H1 (cell line): Measurements from ENCODE around the gene MYOD1. TPM values are rescaled to one million over a fixed set of nuclear protein-coding genes. Genes with fewer than 3 reads are reported as not detected.

Source experiments
- CTCF ChIA-PET: fragments of 300-600 bp; sonication (Branson Sonifier 250); formaldehyde crosslinking; loops from one replicate; lab custom pipeline; 2021; ENCODE audit not compliant: partially characterized antibody; lab: Charles Lee
- POLR2A ChIA-PET: fragments of 300-600 bp; sonication (Branson Sonifier 250); formaldehyde crosslinking; loops from one replicate; lab custom pipeline; 2021; ENCODE audit warnings: inconsistent platforms; ENCODE audit not compliant: partially characterized antibody; lab: Charles Lee
- DNase-seq, 2 experiments: peaks; one replicate each; pipeline versions ENCODE4 v3.0.0 to v3.0.0-alpha.2; 2010 to 2022; ENCODE audit warnings: low spot score in 2 of 2, low read depth in 1 of 2, mixed read lengths in 1 of 2
- FAIRE-seq: peaks from 2 replicates; lab custom pipeline; 2011; peaks lifted over from hg19 to GRCh38; lab: Jason Lieb, UNC
- H2AFZ ChIP-seq: 2 replicates; pipeline ENCODE4 v1.8.1; 2012; ENCODE audit warnings: low read length, inconsistent platforms
- H2AK5ac ChIP-seq: 2 replicates; pipeline ENCODE4 v1.6.1; 2013; ENCODE audit warnings: low read depth, low read length
- H2BK120ac ChIP-seq: replicated peaks from 2 replicates; pipeline ENCODE3; 2013; ENCODE audit warnings: low read depth, low read length, inconsistent platforms
- H2BK12ac ChIP-seq: 2 replicates; pipeline ENCODE4 v1.6.1; 2013; ENCODE audit warnings: low read depth, low read length
- H2BK15ac ChIP-seq: 2 replicates; pipeline ENCODE4 v1.6.1; 2013; ENCODE audit warnings: low read length
- H2BK20ac ChIP-seq: 2 replicates; pipeline ENCODE4 v1.6.1; 2013; ENCODE audit warnings: low read length
- H2BK5ac ChIP-seq: 2 replicates; pipeline ENCODE4 v1.6.1; 2013; ENCODE audit warnings: low read depth, low read length
- H3K14ac ChIP-seq: 2 replicates; pipeline ENCODE4 v1.6.1; 2013; ENCODE audit warnings: inconsistent platforms; ENCODE audit not compliant: insufficient read length
- H3K18ac ChIP-seq: 2 replicates; pipeline ENCODE4 v1.6.1; 2013; ENCODE audit warnings: low read length; ENCODE audit errors: extremely low read depth
- H3K23ac ChIP-seq: 2 replicates; pipeline ENCODE4 v1.6.1; 2013; ENCODE audit warnings: inconsistent platforms; ENCODE audit not compliant: insufficient read length
- H3K23me2 ChIP-seq: 2 replicates; pipeline ENCODE4 v1.6.1; 2013; ENCODE audit warnings: low read depth, low read length
- H3K27ac ChIP-seq: 2 replicates; pipeline ENCODE4 v1.6.1; 2011; ENCODE audit warnings: low read depth, low read length, inconsistent platforms
- H3K27me3 ChIP-seq, 4 experiments: replicated peaks in 1 of 4; 1 replicate in 1 of 4; 2 replicates in 3 of 4; pipeline versions ENCODE4 v1.6.1 to v1.8.1; 2011 to 2013; ENCODE audit warnings: low read length in 3 of 4, mild to moderate bottlenecking in 3 of 4, inconsistent platforms in 2 of 4, mixed read lengths in 2 of 4, moderate library complexity in 1 of 4; ENCODE audit not compliant: control insufficient read depth in 3 of 4, insufficient read depth in 3 of 4; ENCODE audit errors: extremely low read depth in 1 of 4
- H3K36me3 ChIP-seq, 4 experiments: 2 replicates each; pipeline versions ENCODE4 v1.6.1 to v1.8.1; 2011 to 2013; ENCODE audit warnings: mild to moderate bottlenecking in 4 of 4, low read length in 3 of 4, moderate library complexity in 2 of 4, control low read depth in 1 of 4, inconsistent platforms in 1 of 4; ENCODE audit not compliant: insufficient read depth in 4 of 4, control insufficient read depth in 2 of 4
- H3K4ac ChIP-seq: replicated peaks from 2 replicates; pipeline ENCODE3; 2013; ENCODE audit warnings: low read length, low read depth, mixed read lengths, inconsistent platforms; ENCODE audit not compliant: insufficient read length
- H3K4me1 ChIP-seq, 4 experiments: replicated peaks in 1 of 4; 1 replicate in 1 of 4; 2 replicates in 3 of 4; pipeline versions ENCODE4 v1.6.1 to v1.8.1; 2011 to 2013; ENCODE audit warnings: low read length in 3 of 4, inconsistent platforms in 2 of 4, mixed read lengths in 1 of 4; ENCODE audit not compliant: insufficient read depth in 4 of 4, control insufficient read depth in 3 of 4
- H3K4me2 ChIP-seq, 2 experiments: 2 replicates each; pipeline versions ENCODE4 v1.6.1 to v1.8.1; 2011 to 2013; ENCODE audit warnings: low read depth in 2 of 2, low read length in 2 of 2, control low read depth in 1 of 2, inconsistent platforms in 1 of 2, mild to moderate bottlenecking in 1 of 2; ENCODE audit not compliant: insufficient read depth in 1 of 2
- H3K4me3 ChIP-seq, 4 experiments: fragments of 200-600, 300-600 bp in 1 of 4; sonication (generic), shearing (Covaris generic), sonication (Bioruptor Twin) in 1 of 4; 2 replicates each; pipeline versions ENCODE4 v1.5.1 to v1.8.1; 2011 to 2016; ENCODE audit warnings: low read length in 4 of 4, low read depth in 3 of 4, control low read depth in 2 of 4, inconsistent platforms in 2 of 4, mild to moderate bottlenecking in 2 of 4, mixed read lengths in 1 of 4, moderate library complexity in 1 of 4; ENCODE audit not compliant: insufficient read depth in 2 of 4; ENCODE audit errors: extremely low read depth in 1 of 4
- H3K56ac ChIP-seq: replicated peaks from 2 replicates; pipeline ENCODE3; 2013; ENCODE audit warnings: low read depth, mild to moderate bottlenecking, mixed read lengths, low read length, inconsistent platforms; ENCODE audit not compliant: insufficient read length
- H3K79me1 ChIP-seq: 2 replicates; pipeline ENCODE4 v1.6.1; 2013; ENCODE audit warnings: low read depth, low read length, control low read depth
- H3K79me2 ChIP-seq, 2 experiments: 2 replicates each; pipeline versions ENCODE4 v1.6.1 to v1.8.1; 2012 to 2013; ENCODE audit warnings: low read length in 2 of 2, mild to moderate bottlenecking in 2 of 2, inconsistent platforms in 1 of 2; ENCODE audit not compliant: insufficient read depth in 2 of 2, control insufficient read depth in 1 of 2
- H3K9ac ChIP-seq, 4 experiments: replicated peaks in 1 of 4; 1 replicate in 1 of 4; 2 replicates in 3 of 4; pipeline versions ENCODE4 v1.6.1 to v1.8.1; 2011 to 2013; ENCODE audit warnings: low read depth in 3 of 4, low read length in 3 of 4, control low read depth in 2 of 4, mild to moderate bottlenecking in 2 of 4, moderate library complexity in 2 of 4, inconsistent platforms in 1 of 4; ENCODE audit errors: extremely low read depth in 1 of 4
- H3K9me3 ChIP-seq, 2 experiments: 2 replicates each; pipeline versions ENCODE4 v1.6.1 to v1.8.1; 2012 to 2013; ENCODE audit warnings: mild to moderate bottlenecking in 2 of 2, moderate library complexity in 2 of 2, control low read depth in 1 of 2, inconsistent platforms in 1 of 2, low read depth in 1 of 2, low read length in 1 of 2, mixed read lengths in 1 of 2; ENCODE audit not compliant: insufficient read depth in 2 of 2
- H4K20me1 ChIP-seq, 2 experiments: replicated peaks in 1 of 2; 2 replicates each; pipeline versions ENCODE3 to v1.8.1; 2011 to 2013; ENCODE audit warnings: inconsistent platforms in 2 of 2, low read length in 2 of 2, mild to moderate bottlenecking in 1 of 2; ENCODE audit not compliant: insufficient read depth in 2 of 2, control insufficient read depth in 1 of 2
- H4K5ac ChIP-seq: 2 replicates; pipeline ENCODE4 v1.6.1; 2013; ENCODE audit warnings: low read length, low read depth, mixed read lengths, inconsistent platforms; ENCODE audit not compliant: insufficient read length
- H4K8ac ChIP-seq: 2 replicates; pipeline ENCODE4 v1.8.0; 2013; ENCODE audit warnings: mild to moderate bottlenecking, moderate library complexity, low read length, inconsistent platforms; ENCODE audit not compliant: insufficient read depth; ENCODE audit errors: extremely low read depth
- H4K91ac ChIP-seq: replicated peaks from 2 replicates; pipeline ENCODE3; 2013; ENCODE audit warnings: low read length, mixed read lengths, inconsistent platforms; ENCODE audit not compliant: insufficient read length
- CTCF ChIP-seq, 3 experiments: IDR thresholded peaks; 1 replicate in 2 of 3; 2 replicates in 1 of 3; pipeline versions ENCODE4 v1.5.1 to v1.6.1; 2011; ENCODE audit warnings: low read length in 3 of 3, mild to moderate bottlenecking in 3 of 3, inconsistent platforms in 2 of 3, low read depth in 1 of 3, moderate library complexity in 1 of 3; ENCODE audit not compliant: insufficient read depth in 1 of 3; ENCODE audit errors: control extremely low read depth in 1 of 3
- HDAC6 ChIP-seq: IDR thresholded peaks from one replicate; pipeline ENCODE4 v1.7.1; 2012; ENCODE audit warnings: low read depth, mild to moderate bottlenecking, inconsistent platforms, low read length, moderate library complexity
- KDM1A ChIP-seq: fragments of 200-600, 300-600 bp; sonication (generic); IDR thresholded peaks from 2 replicates; pipeline ENCODE4 v1.7.1; 2016; ENCODE audit warnings: mild to moderate bottlenecking, low read length, borderline replicate concordance
- POLR2AphosphoS5 ChIP-seq: IDR thresholded peaks from 2 replicates; pipeline ENCODE4 v1.6.1; 2011; ENCODE audit warnings: low read depth, low read length
- TBP ChIP-seq: IDR thresholded peaks from 2 replicates; pipeline ENCODE4 v1.6.1; 2011; ENCODE audit warnings: low read depth, low read length, improper control_type of control experiment
- WGBS, 2 experiments: shearing (Covaris generic) in 1 of 2; methylation state at CpG; one replicate each; pipeline versions ENCODE4 v1.1.6 to v1.1.7; 2013 to 2015; ENCODE audit warnings: low lambda C conversion rate in 2 of 2, mixed read lengths in 2 of 2, inconsistent platforms in 1 of 2, low coverage in 1 of 2, missing lambda C conversion rate in 1 of 2; ENCODE audit not compliant: insufficient replicate concordance in 2 of 2, insufficient coverage in 1 of 2, insufficient read length in 1 of 2; ENCODE audit errors: extremely low coverage in 1 of 2, missing lambda C conversion rate in 1 of 2; 5-methylcytosine and 5-hydroxymethylcytosine counted together
- polyA plus RNA-seq, 7 experiments: library from polyadenylated mRNA; depleted of rRNA in 3 of 7; stranded (reverse) in 5 of 7; unstranded in 2 of 7; fragments of >200 nt in 5 of 7; fragments of 200-250 nt in 2 of 7; gene quantifications; 1 replicate in 5 of 7; 2 replicates in 1 of 7; 4 replicates in 1 of 7; pipeline versions ENCODE4 v1.2.1 to v1.2.3, GENCODE V29; 2011 to 2013; ENCODE audit warnings: missing spikeins in 2 of 7, mixed read lengths in 2 of 7
- total RNA-seq: library from RNA; stranded (reverse); fragmentation: NEBNext Ultra II Directional; extraction: Animal tissue kit (Norgen Biotek cat#: 25700); gene quantifications from 2 replicates; pipeline ENCODE4 v1.2.1, GENCODE V29; 2021

Gene MYOD1
- total and polyA plus RNA-seq, 2 of the 8 experiments (the other 6 are each of a cell fraction or from before 2014, with no cell fraction given) = not detected

- CTCF ChIA-PET = interaction anchor here (0.8 to 4.1 kb wide), 9 partner anchors 32 to 213 kb away, joined by 3 to 20 read pairs (median 5); partner anchors contain the start of gene KCNC1
- Histone ChIP-seq H2BK120ac (no peak overlapping the region), H3K9ac (no peak overlapping the region; a peak in 2 of 7 replicates), H3K27me3 (no peaks in the 10 kb centered on the region), H4K5ac (no peak overlapping the region), H2BK12ac (no peak overlapping the region; the same call in 1 of the 2 replicates), H3K4ac (no peak overlapping the region), H3K79me1 (no peaks in the 10 kb centered on the region), H3K4me3 (no peak overlapping the region), H3K56ac (no peak overlapping the region), H4K8ac (no peak overlapping the region), H3K14ac (no peak overlapping the region), H3K27ac (no peak overlapping the region), H3K23ac (no peak overlapping the region), H3K9me3 (no peaks in the 10 kb centered on the region), H3K4me1 (peaks cover 0 to 5% (median 2%) of the 10 kb centered on the region in 4 experiments; a peak in 4 of 7 replicates), H3K4me2 (no peak overlapping the region), H2AK5ac (no peak overlapping the region), H4K20me1 (peaks cover 0 to 2% of the 10 kb centered on the region in 2 experiments), H3K79me2 (no peaks in the 10 kb centered on the region)
- FAIRE-seq (no peak), DNase-seq (no peak)
- WGBS, 2 experiments = 88% methylated on average over 8 of the region's 8 CpGs; no CpG with 5 or more reads in 1 of the 2 experiments
- no peak for TF ChIP-seq CTCF (IDR thresholded peaks at IDR 0.05; ENCODE audit: control extremely low read depth in 1 of 3, insufficient read depth in 1 of 3, low read depth in 1 of 3, low read length in 3 of 3)
- no peak for TF ChIP-seq KDM1A
- no peak for TF ChIP-seq POLR2AphosphoS5
- TF ChIP-seq HDAC6 = no peak
- TF ChIP-seq TBP = no peak
- TF ChIP-seq, all 59 proteins: peak for 0
- Histone ChIP-seq H2BK5ac (peak overlapping the region; percentile 12; the same call in 1 of the 2 replicates), H4K91ac (no peak overlapping the region), H3K23me2 (peaks cover 11% of the 10 kb centered on the region; the same call in 1 of the 2 replicates), H2AFZ (no peak overlapping the region), H3K36me3 (no peaks in the 10 kb centered on the region), H2BK15ac (no peak overlapping the region), H3K18ac (no peak overlapping the region), H2BK20ac (0 out of 2 replicates have a peak overlapping the region, but pooled peaks have one; percentile 23)
- POLR2A ChIA-PET = no interaction called here
These were observed 46.6 kb downstream of the MYOD1 start for GRCh38 chr11:17766073-17766359.
